ENCODE results near the gene CLCN6.

DNA sequence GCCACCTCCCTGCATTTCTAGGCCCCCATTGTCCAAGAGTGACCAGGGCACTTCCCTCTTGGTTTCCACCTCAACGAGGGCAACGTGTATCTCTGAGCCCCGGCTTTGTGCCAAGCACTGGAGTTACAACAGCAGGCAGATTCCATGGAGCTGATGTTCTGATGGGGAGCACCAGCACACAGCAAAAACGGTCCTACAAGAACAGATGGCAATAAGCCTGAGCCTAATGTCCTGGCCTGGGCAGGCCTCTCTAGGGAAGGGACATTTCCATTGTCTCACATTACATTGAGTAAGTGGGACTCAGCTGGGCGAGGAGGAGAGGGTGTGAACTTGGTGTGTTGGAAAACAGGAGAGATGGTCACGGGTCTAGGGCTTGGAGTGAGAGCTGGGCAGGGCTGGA is 79.9 kb downstream of the CLCN6 start:
- TF ChIP-seq CTCF (IDR thresholded peaks at IDR 0.05; ENCODE audit: poor library complexity, severe bottlenecking) (no peak), TAF1 (IDR thresholded peaks at IDR 0.05; ENCODE audit: low read depth) (no peak), EZH2 (IDR thresholded peaks at IDR 0.05; ENCODE audit: borderline replicate concordance, insufficient read depth, low read length, poor library complexity, severe bottlenecking) (no peak)
- TF ChIP-seq, protein P1, sequence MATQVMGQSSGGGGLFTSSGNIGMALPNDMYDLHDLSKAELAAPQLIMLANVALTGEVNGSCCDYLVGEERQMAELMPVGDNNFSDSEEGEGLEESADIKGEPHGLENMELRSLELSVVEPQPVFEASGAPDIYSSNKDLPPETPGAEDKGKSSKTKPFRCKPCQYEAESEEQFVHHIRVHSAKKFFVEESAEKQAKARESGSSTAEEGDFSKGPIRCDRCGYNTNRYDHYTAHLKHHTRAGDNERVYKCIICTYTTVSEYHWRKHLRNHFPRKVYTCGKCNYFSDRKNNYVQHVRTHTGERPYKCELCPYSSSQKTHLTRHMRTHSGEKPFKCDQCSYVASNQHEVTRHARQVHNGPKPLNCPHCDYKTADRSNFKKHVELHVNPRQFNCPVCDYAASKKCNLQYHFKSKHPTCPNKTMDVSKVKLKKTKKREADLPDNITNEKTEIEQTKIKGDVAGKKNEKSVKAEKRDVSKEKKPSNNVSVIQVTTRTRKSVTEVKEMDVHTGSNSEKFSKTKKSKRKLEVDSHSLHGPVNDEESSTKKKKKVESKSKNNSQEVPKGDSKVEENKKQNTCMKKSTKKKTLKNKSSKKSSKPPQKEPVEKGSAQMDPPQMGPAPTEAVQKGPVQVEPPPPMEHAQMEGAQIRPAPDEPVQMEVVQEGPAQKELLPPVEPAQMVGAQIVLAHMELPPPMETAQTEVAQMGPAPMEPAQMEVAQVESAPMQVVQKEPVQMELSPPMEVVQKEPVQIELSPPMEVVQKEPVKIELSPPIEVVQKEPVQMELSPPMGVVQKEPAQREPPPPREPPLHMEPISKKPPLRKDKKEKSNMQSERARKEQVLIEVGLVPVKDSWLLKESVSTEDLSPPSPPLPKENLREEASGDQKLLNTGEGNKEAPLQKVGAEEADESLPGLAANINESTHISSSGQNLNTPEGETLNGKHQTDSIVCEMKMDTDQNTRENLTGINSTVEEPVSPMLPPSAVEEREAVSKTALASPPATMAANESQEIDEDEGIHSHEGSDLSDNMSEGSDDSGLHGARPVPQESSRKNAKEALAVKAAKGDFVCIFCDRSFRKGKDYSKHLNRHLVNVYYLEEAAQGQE (IDR thresholded peaks at IDR 0.05; ENCODE audit: borderline replicate concordance) = no peak
